A549 (cell line): Measurements from ENCODE around the gene CHD1.

ENCODE experiments used
- CTCF ChIP-seq: fragments of >200 bp; sonication (Bioruptor Twin); formaldehyde crosslinking; IDR thresholded peaks from 3 replicates; pipeline ENCODE4 v1.5.1; 2016
- JUN ChIP-seq, 2 experiments: fragments of >200 bp; sonication (Bioruptor Twin); formaldehyde crosslinking; IDR thresholded peaks; 2 replicates in 1 of 2; 3 replicates in 1 of 2; pipeline ENCODE4 v1.6.1; 2016 to 2017
- RAD21 ChIP-seq, 2 experiments: fragments of >200 bp in 1 of 2; sonication (Bioruptor Twin) in 1 of 2; formaldehyde crosslinking in 1 of 2; IDR thresholded peaks in 1 of 2; conservative IDR thresholded peaks in 1 of 2; 2 replicates in 1 of 2; 3 replicates in 1 of 2; pipeline ENCODE4 v1.6.1; 2012 to 2018; ENCODE audit warnings: inconsistent platforms in 1 of 2
- REST ChIP-seq: fragments of 200-600 bp; sonication (generic); IDR thresholded peaks from 2 replicates; pipeline ENCODE4 v1.6.1; 2016; ENCODE audit warnings: antibody characterized with exemption, mild to moderate bottlenecking, moderate library complexity
- SMC3 ChIP-seq: fragments of >200 bp; sonication (Bioruptor Twin); formaldehyde crosslinking; IDR thresholded peaks from 3 replicates; pipeline ENCODE4 v1.6.1; 2018; ENCODE audit warnings: inconsistent platforms

DNA sequence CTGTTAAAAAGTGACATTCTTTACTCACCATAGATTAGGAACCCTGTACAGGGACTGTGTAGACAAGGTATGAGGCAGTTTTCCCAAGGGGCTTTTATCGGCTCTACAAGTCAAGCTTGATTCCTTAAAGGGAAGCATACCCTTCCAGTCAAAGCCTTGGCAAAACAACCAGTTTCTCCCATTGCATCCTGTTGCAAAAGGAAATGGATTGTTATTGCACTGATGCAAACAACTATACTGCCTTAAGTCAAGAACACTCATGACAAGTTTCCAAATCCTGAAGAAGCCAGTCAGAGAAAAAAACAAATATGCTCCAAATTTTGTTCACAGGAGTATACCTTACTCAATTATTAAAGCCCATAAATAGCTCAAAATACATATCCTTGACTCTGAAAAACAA, 87.9 kb downstream of the CHD1 start:
- TF ChIP-seq CTCF, result no peak
- no peak for TF ChIP-seq RAD21 (conservative IDR thresholded peaks at IDR 0.05 in 1 of 2, IDR thresholded peaks at IDR 0.05 in 1 of 2)
- no peak for TF ChIP-seq REST
- no peak for TF ChIP-seq SMC3
- TF ChIP-seq JUN (IDR thresholded peaks at IDR 0.05), result no peak
